Stimulated activated CD8-positive, alpha-beta memory T cell treated with anti-CD3 and anti-CD28 coated beads, Interleukin-4, amount 100 ng/mL, for 1 hour (primary cell): ENCODE measurements around the gene PLAAT5.

Source experiments
- DNase-seq, 2 donors: peaks; one replicate each; pipeline ENCODE4 v3.0.0-alpha.2; 2020; ENCODE audit warnings: low read depth in 2 of 2, low spot score in 1 of 2

Gene PLAAT5

DNA sequence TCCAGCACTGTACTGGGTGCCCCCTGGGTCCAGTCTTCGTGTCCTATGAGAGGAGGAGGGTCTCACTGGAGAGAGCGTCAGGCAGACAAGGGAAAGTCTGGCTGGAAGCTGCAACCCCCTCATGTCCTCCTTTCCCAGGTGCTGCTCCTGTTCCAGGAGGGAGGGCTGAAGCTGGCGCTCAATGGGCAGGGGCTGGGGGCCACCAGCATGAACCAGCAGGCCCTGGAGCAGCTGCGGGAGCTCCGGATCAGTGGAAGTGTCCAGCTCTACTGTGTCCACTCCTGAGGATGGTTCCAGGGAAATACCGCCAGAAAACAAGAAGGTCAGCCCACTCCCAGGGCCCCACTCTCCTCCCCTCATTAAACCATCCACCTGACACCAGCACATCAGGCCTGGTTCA is 25.1 kb upstream of the PLAAT5 start:
- DNase-seq: no peak

DNA sequence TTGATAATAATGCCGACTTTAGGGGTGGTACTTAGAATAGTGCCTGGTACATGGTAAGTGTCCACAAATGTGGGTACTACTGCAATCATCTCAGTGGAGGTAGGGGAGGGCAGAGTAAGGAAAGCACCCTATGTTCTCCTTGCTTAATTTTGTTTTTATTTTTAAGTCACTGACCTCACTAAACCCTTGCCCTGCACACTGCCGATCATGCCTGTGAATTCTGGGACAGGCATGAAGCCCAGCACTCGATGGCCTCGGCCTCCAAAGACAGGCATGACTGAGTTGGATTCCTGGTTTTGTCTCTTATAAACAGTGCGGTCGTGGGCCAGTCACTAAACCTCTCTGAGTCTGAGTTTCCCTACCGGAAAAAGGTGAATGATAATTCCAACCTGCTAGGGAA is 21.8 kb upstream of the PLAAT5 start:
- no peak for DNase-seq

DNA sequence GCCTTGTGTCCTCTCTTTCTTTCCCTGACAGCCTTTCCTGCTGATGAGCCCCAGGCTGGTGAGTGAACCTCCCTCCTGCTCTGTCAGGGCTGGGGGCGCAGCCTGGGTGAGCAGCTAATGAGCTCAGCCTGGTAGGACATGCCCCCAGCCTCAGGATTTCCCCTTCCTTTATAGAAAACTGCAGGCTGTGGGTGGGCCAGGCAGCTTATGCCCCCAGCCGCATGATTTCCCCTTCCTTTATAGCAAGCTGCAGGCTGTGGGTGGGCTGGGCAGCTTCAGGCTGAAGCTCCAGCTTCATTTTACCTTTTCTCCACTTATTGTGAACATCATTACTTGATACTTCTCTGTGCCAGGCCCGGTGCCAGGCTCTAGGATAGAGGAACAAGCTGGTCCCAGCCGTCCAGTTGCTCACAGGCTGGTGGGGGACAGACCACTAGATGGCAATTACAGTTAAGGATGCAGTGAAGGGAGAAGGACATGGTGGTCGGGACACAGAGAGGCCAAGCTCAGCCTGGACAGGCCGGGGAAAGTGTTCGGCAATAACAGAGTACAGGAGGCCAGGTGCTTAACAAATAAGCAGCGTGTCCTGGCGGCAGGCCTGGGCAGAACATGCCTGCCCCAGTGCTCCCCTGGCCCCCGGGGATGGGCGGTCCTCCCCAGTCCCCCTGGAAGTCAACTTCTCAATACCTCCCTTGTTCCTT is 20.2 kb upstream of the PLAAT5 start:
- no peak for DNase-seq

DNA sequence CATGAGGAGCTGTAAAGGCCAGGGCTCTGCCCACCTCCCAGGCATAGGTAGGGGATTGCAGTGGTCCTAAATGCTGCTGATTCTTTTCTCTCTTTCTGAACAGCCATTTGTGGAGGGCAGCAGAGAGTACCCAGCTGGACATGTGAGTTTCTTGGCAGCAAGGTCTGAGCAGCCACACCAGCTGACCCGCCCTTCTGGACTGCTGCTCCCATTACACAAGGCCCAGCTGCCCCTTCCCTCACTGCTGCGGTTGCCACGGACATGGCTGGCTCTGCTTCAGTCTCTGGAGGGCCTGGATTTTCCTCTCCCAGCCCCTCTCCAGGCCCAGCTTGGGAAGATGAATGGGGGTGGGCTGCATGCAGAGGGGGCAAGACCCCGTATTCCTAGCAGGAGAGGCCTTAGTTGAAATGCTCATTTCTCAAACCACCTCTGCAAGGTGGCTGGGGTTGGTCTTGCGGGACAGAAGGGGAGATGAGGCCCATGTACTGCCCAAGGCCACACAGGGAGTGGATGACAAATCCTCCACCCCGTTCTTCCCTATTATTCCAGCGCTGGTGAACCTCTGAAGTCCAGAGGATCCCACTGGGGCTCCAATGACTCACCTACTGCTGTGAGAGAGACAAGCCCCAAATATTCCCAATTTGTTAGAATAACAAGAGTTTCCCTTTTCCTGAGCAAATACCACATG is 19.5 kb upstream of the PLAAT5 start:
- DNase-seq: no peak

DNA sequence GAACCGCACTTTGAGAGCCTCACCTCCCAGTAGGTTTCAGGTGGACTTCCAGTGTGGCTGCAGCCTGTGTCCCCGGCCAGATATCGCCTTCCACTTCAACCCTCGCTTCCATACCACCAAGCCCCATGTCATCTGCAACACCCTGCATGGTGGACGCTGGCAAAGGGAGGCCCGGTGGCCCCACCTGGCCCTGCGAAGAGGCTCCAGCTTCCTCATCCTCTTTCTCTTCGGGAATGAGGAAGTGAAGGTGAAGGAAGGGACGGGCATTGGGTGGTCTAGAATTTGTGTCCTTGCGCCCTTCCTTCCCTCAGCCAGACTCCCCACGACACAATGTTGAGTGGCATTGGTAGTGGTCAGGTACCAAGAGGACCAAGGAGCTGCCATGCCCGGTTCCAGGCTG is 17.8 kb upstream of the PLAAT5 start:
- no peak for DNase-seq

DNA sequence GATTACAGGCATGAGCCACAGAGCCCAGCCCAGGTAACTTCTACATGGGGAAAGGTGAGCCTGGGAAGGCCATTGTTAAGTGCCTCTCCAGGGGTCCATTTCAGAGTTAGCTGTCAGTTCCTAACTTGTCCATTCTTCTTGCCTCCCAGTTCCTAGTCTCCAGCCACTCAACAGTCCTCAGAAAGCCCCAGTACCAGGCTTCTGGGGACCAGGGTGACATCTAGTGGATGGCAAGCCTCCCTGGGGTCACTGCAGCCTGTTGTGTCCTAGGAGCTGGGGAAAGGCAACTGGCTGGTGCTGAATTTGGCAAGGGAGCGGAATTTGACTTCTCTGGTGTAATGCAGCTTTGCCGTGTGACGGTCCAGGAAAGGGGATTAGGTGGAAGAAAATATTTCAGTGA is 17.0 kb upstream of the PLAAT5 start:
- no peak for DNase-seq

DNA sequence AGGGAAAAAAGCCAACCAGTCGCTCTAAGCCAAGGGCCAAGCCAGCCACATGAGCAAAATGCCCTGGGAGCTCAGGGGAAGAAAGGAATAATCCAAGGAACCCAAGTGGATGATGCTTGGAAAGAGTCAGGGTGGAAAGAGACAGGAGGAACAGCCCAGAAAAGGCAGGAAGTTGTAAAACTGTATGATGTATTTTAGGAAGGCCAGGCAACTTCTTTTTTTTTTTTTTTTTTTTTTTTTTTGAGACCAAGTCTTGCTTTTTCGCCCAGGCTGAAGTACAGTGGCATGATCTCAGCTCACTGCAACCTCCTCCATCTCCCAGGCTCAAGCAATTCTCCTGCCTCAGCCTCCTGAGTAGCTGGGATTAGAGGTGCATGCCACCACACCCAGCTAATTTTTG is 16.5 kb upstream of the PLAAT5 start:
- no peak for DNase-seq

DNA sequence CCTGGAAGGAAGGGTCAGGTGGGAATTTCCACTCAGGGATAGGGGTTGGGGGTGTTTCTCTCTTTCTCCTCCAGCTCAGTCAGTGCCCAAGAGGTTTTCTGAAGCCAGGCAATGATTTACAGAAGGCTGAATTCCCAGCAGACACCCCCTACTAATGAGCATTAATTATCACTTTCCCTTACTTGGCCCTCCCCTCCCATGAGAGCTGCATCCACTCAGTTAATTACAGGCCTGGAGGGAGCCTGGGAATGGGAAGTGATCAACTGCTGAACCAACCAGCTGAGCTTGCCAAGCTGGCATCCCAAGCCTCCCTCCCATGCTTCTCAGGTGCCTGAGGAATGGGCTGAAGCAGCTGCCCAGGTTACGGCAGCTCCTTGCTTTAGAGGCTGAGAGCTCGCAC is 15.9 kb upstream of the PLAAT5 start:
- no peak for DNase-seq

DNA sequence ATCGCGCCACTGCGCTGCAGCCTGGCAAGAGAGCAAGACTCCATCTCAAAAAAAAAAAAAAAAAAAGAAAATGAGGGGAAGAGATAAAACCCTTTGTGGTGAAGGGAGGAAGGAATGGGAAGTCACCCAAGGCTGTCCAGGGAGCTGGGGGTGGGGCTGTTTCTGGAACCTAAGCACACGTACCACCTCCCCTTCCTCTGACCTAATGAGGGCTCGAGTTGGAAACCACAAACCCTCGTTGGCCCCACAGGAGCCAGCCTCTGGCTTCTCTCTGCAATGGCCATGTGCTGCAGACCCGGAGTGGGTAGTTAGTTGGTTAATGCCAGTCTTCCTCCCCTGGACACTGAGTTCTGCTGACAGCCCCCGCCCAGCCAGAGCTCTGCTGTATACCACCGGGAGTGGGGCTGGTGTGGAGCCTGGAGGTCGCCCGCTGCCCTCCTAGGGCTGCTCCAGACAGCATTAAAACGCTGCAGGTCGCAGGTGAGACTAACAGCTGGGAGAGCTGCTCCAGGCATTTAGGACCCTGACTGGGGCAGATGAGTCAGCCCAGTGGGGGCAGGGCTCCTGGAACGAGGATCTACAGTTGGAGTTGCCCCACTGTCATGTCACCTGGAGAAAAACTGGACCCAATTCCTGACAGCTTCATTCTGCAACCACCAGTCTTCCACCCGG is 15.0 kb upstream of the PLAAT5 start, which contains the start of gene LGALS12:
LGALS12 (plus strand) TSS at position 228 of the 672 bp plus-strand sequence; CDS start at position 603, 375 bp downstream.
- DNase-seq: no peak

DNA sequence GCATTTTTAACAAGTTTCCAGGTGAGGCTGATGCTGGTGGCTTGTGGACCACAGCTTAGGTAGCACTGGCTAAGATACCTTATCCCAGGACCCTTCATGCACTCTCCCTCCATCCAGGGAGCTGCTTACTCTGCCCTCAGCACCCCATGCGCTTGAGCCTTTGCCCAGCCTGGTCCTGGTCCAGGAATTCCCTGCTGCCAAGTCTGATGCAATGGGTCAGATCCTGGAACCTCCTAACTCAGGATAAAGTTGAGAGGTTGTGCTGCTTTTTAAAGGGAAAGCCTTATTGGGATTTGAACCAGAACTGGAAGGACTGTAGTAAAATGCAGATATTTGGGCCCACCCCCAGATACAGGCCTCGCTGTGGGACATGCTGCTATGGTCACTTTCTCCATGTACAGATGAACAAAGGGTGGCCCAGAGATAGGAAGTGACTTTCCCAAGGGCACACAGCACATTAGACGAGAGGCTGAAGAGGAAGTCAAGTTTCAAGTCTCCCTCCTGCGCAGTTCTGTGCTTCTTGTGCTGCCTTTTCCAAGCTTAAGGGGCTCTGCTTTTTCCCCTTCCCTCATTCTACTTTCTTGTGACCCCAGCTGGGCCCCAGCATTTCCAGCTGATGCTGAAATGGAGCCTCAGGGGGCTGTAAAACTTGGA is 14.1 kb upstream of the PLAAT5 start:
- no peak for DNase-seq

DNA sequence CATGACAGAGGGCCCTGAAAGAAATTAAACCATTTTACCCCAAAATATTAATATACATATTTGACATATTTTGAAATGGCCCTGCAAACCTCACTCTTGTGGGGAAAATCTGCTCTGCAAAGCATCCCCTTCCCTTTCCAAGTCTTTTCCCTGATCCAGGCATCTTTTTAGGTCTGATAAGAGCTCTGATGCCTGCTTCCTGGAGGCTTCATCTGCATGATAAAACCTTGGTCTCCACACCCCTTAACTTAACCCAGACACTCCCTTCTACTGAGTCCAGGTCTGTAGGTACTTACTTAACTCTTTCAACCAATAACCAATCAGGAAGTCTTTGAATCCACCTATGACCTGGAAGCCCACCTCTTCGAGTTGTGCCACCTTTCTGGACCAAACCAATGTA is 13.1 kb upstream of the PLAAT5 start:
- no peak for DNase-seq

DNA sequence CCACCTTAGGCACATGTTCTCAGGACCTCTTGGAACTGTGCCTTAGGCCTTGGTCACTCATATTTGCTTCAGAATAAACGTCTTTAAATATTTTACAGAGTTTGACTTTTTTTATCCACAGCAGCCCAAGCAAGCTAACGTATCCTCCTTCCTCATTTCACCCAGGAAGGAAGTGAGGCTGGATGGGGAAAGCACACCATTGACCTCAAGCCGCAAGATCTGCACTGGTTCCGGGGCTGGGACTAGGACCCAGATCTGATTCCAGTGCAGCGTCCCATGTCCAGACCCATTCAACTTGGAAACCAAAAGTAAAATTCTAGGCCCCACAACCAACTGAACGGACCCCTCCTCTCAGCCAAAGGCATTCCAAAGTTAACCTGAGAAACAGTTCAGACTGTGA is 12.5 kb upstream of the PLAAT5 start:
- no peak for DNase-seq

DNA sequence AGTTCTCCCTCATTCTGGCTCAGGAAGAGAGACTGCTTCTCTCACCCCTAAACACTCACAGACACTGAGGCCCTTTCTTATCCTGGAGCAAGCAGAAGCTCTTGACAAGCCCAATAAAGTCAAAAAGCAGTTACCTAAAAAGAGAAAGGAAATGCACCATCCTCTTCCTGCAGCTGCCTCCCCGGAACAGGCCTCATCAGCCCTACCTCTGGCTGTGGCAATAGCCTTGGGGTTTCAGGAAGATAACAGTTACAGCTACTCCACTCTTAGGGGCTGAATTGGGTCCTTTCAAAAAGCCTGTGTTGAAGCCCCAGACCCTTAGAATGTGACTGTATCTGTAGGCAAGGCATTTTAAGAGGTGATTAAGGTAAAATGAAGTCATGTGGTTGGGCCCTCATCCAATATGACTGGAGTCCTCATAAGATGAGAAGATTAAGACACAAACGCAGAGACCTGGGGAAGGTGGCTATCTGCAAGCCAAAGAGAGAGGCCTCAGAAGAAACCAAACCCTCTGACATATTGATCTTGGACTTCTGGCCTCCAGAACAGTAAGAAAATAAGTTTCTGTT is 11.4 kb upstream of the PLAAT5 start:
- no peak for DNase-seq

DNA sequence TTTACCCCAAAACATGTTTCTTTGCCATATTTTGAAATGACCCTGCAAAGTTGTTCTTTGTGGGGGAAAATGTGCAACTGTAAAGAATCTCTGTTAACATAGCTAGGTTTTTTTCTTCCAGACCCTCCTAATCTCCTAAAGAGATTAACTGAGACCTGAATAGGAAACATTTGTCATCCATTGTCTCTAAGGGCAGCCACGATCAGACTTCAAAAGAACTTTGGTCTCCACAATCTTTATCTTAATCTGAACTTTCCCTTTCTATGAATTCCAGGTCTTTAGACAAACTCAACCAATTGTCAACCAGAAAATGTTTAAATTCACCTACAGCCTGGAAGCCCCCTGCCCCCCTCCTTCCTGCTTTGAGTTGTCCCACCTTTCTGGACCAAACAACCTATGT is 10.3 kb upstream of the PLAAT5 start:
- DNase-seq: no peak

DNA sequence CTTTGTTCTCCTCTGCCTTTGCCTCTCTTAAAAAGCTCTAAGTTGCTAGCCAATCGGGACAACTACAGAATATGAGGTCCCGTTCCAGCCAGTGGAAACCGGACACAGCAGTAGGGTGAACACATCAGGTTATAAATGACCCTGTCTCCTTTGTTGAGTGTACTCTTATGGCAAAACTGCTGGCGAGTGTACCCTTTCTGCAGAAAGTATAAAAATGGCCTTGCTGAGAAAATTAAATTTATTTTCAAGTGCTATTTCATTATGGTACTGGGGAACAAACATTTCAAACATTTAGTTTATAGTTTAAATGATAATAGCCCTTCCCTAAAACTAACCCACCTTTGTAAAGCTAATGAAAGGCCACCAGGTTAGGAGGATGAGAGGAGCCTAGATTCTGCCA is 8.9 kb upstream of the PLAAT5 start:
- no peak for DNase-seq

DNA sequence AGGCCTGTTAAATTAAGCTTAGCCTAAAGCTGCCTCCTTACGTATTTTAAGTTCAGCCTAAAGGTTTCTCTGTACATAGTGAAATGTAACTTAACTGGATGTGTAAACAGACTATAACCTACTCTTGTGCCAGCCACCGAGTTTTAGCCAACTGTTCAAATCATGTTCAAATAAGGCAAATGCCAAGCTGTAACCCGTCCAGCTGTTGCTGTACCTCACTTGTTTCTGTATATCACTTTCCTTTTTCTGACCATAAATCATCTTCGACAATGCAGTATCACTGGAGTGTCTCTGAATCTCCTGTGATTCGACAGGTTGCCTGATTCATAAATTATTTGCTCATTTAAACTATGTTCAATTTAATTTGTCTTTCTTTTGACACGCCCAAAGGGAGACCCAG is 4.0 kb upstream of the PLAAT5 start:
- DNase-seq: no peak

DNA sequence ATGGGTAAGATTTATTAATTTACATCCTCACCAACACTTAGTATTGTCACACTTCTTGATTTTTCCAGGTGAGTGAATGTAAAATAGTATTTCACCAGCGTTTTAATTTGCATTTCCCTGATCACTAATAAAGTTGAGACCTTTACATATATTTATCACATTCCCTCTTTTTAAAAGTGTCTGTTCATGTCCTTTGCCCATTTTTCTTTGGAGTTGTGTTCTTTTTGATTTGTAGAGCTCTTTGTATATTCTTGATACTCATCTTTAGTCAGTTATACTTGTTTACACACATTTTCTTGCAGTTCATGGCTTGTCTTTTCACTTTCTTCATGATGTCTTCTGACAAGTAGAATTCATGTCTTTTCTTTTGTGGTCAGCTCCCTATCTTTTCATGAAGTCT is 2.2 kb upstream of the PLAAT5 start:
- DNase-seq: no peak

DNA sequence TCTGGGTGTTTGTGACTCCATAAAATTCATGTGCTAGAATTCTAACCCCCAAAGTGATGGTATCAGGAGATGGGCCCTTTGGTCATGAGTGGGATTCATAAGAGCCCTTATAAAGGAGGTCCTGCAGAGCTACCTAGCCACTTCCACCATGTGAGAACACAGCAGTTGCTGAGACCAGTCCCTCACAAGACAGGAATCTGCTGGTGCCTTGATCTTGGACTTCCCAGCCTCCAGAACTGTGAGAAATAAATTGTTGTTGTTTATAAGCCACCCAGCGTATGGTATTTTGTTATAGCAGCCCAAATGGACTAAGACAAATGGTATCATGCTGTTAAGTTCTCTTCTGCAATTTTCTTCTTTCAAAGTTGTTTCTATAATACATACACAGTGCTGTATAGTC is 1.5 kb upstream of the PLAAT5 start:
- no peak for DNase-seq

DNA sequence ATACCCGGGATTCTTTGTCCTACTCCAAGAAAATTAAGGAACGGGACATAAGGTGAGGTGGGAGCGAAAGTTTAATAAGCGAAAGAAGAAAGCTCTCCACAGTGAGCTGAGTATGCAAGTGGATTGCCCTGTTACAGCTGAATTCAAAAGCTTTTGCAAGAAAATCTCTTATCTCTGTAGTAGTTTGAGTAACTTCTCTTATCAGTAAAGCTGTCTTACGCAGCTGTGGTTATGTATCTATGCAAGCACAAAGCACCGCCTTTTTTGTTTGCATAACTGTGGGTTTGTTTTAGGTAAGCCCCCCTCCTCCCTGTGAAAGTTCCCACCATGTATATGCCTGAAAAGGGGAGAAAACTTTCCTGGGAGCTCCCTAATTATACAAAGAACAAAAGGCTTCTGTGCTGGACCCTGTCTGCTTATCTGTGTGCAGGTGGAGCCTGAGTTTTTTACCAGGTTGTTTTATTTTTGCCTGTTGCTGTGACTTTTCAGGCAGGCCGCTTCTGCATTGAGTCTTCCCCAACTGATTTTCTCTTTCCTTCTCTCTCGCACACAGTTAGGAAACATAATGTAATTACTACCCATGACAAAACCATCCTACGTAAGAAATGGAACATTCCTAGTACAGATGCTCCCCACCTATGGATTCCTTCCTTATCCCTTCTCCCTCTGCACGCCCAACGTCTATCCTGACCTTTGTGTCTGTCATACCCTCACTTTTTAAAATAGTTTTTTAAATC is 837 bp upstream of the PLAAT5 start:
- no peak for DNase-seq

DNA sequence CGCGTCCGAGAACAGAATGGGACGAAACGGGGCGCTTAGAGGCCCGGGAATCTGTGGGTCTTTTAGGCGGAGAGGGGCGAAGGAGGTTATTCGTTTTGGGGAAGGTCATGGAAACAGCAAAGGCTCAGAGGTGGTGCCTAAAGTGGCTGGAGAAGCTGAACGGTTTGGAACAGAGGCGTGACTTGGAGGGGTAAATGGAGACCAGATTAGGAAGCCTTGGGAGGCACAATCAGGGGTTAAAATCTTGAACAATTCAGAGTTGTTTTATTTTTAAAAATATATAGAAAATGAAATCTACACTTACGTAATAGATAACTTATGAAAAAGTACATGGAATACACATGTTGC is 247 bp upstream of the PLAAT5 start:
- no peak for DNase-seq

DNA sequence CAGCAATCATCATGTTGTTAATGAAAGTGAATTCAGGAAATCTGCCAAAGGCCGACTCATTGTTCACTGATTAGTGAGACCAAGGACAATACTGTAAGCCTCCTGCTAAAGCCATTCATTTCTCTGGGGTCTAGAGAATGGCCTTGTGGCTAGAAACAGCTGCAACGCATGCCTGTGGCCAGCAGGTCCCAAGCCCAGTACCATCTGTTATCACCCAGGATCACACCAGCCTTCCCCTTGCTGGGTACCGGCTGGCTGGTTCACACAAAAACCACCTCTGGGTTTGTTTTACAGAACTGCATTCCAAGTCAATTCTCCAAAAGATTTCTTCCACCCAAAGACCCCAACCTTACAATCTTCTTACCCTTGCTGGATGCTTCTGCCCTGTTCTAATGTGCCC is 1.1 kb downstream of the PLAAT5 start:
- DNase-seq: no peak
